ENCODE results near the gene PLXNA2. TPM values are rescaled to one million over a fixed set of nuclear protein-coding genes. Genes with fewer than 3 reads are reported as not detected.

PLXNA2 gene
- total and polyA plus RNA-seq, 2 experiments from 2014 or later, result 3.7 to 5.4 TPM

DNA sequence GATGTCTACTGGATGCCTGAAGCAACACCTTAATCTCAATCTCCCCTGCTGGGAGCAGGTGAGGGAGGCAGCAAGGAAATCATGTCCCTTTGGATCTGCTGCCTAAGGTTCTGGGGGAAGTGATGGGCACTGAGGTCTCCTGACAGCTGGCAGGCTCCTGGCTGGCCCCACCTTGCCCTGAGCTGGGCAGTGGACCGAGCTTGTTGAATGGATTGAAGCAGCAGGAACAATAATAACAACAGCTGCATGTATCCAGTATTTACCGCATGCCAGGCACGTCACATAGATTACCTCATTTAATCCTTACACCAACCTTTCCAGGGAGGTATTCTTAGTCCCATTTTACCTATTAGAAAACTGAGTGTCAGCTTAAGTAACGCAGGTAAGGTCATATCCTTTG is 133.9 kb downstream of the PLXNA2 start:
- TF ChIP-seq EZH2phosphoT487 (IDR thresholded peaks at IDR 0.05; ENCODE audit: insufficient read depth, low read depth), result no peak
- TF ChIP-seq EZH2 (IDR thresholded peaks at IDR 0.05; ENCODE audit: insufficient read depth, poor library complexity, severe bottlenecking), result no peak
- H3K4me1 ChIP-seq (ENCODE audit: insufficient read depth), result peaks cover 19% of the 10 kb centered on the region
- no peak overlapping the region for H3K4me3 ChIP-seq
- H4K20me1 ChIP-seq (ENCODE audit: insufficient read depth), result no peaks in the 10 kb centered on the region
- no peak overlapping the region for H3K4me2 ChIP-seq (ENCODE audit: unreplicated experiment)
- no peaks in the 10 kb centered on the region for H3K9me2 ChIP-seq (ENCODE audit: insufficient read depth)
- no peaks in the 10 kb centered on the region for H3K79me2 ChIP-seq (ENCODE audit: insufficient read depth)
- no peaks in the 10 kb centered on the region for H3K27me3 ChIP-seq (replicated peaks; ENCODE audit: insufficient read depth)
- H3K27ac ChIP-seq, result no peak overlapping the region
- H3K9me3 ChIP-seq (ENCODE audit: low read depth), result no peaks in the 10 kb centered on the region
- peaks cover 8% of the 10 kb centered on the region for H3F3A ChIP-seq (ENCODE audit: insufficient read depth)
- H3K36me3 ChIP-seq (ENCODE audit: low read depth), result no peaks in the 10 kb centered on the region
- H2AFZ ChIP-seq, result no peak overlapping the region
- in situ Hi-C loops (cut with MboI), result no loop called here
- no peak overlapping the region for H3K9ac ChIP-seq
- no peak for DNase-seq
- 96 to 100% methylated on average over 4 of the region's 4 CpGs for WGBS, 2 experiments (ENCODE audit: low coverage in 1 of 2, low lambda C conversion rate in 2 of 2, missing lambda C conversion rate in 2 of 2)

DNA sequence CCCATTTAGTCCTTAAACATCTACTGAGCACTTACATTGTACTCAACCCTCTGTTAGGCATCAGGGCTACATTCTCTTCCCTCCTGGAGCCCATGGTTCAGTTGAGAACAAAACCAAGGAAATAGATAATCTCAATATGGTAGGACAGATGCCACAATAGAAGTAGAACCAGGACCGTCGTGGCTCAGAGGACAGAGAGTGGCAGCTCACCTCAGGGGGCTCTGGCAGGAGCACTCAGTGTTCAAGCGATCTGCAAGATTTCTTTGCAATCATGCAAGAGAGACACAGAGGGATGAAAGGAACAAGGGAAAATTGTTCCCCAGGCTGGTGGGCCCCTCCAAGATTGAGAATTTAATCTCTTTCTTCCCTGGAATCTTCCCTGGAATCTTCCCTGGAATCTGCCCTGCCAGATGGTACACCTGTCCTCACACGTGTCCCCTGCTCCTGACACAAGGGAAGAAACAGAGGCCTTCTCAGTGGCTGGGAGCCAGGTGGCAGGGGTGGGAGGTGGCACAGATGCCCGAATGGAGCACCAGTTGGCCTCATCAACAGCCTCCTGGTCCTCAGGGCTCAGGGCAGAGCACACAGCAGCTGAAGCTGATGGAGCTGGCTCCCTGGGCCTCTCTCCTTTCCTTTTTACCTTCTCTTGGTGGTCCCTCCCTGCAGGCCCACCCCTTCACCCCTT is 135.4 kb downstream of the PLXNA2 start:
- Histone ChIP-seq H2AFZ (no peak overlapping the region), H3K79me2 (ENCODE audit: insufficient read depth) (no peaks in the 10 kb centered on the region), H3K36me3 (ENCODE audit: low read depth) (no peaks in the 10 kb centered on the region), H4K20me1 (ENCODE audit: insufficient read depth) (no peaks in the 10 kb centered on the region), H3K27me3 (replicated peaks; ENCODE audit: insufficient read depth) (no peaks in the 10 kb centered on the region), H3K9me2 (ENCODE audit: insufficient read depth) (no peaks in the 10 kb centered on the region), H3K27ac (peak overlapping the region; percentile 51; the same call in 1 of the 2 replicates), H3K4me2 (ENCODE audit: unreplicated experiment) (no peak overlapping the region), H3K9ac (no peak overlapping the region), H3K4me3 (no peak overlapping the region), H3K9me3 (ENCODE audit: low read depth) (no peaks in the 10 kb centered on the region), H3K4me1 (ENCODE audit: insufficient read depth) (peaks cover 19% of the 10 kb centered on the region), H3F3A (ENCODE audit: insufficient read depth) (peaks cover 8% of the 10 kb centered on the region)
- DNase-seq, result no peak
- WGBS, 2 experiments (ENCODE audit: low coverage in 1 of 2, low lambda C conversion rate in 2 of 2, missing lambda C conversion rate in 2 of 2), result 97 to 100% methylated on average over 5 of the region's 5 CpGs
- no peak for TF ChIP-seq EZH2phosphoT487 (IDR thresholded peaks at IDR 0.05; ENCODE audit: insufficient read depth, low read depth)
- no peak for TF ChIP-seq EZH2 (IDR thresholded peaks at IDR 0.05; ENCODE audit: insufficient read depth, poor library complexity, severe bottlenecking)
- in situ Hi-C loops (cut with MboI), result no loop called here

GRCh38 chr1:208108213-208108608 is 136.0 kb downstream of the PLXNA2 start:
- in situ Hi-C loops (cut with MboI), result no loop called here
- Histone ChIP-seq H2AFZ (no peak overlapping the region), H3K36me3 (ENCODE audit: low read depth) (no peaks in the 10 kb centered on the region), H3K4me1 (ENCODE audit: insufficient read depth) (peaks cover 19% of the 10 kb centered on the region), H3K9me2 (ENCODE audit: insufficient read depth) (no peaks in the 10 kb centered on the region), H3K79me2 (ENCODE audit: insufficient read depth) (no peaks in the 10 kb centered on the region), H3K27ac (peak overlapping the region; percentile 51), H3F3A (ENCODE audit: insufficient read depth) (peaks cover 8% of the 10 kb centered on the region), H3K27me3 (replicated peaks; ENCODE audit: insufficient read depth) (no peaks in the 10 kb centered on the region), H3K9ac (no peak overlapping the region), H3K4me3 (no peak overlapping the region), H4K20me1 (ENCODE audit: insufficient read depth) (no peaks in the 10 kb centered on the region), H3K4me2 (ENCODE audit: unreplicated experiment) (peak overlapping the region; percentile 29), H3K9me3 (ENCODE audit: low read depth) (no peaks in the 10 kb centered on the region)
- DNase-seq, result peak; percentile 72
- 94% methylated on average over 2 of the region's 2 CpGs for WGBS, 2 experiments (ENCODE audit: low coverage in 1 of 2, low lambda C conversion rate in 2 of 2, missing lambda C conversion rate in 2 of 2)
- TF ChIP-seq EZH2phosphoT487 (IDR thresholded peaks at IDR 0.05; ENCODE audit: insufficient read depth, low read depth), result no peak
- no peak for TF ChIP-seq EZH2 (IDR thresholded peaks at IDR 0.05; ENCODE audit: insufficient read depth, poor library complexity, severe bottlenecking)

DNA sequence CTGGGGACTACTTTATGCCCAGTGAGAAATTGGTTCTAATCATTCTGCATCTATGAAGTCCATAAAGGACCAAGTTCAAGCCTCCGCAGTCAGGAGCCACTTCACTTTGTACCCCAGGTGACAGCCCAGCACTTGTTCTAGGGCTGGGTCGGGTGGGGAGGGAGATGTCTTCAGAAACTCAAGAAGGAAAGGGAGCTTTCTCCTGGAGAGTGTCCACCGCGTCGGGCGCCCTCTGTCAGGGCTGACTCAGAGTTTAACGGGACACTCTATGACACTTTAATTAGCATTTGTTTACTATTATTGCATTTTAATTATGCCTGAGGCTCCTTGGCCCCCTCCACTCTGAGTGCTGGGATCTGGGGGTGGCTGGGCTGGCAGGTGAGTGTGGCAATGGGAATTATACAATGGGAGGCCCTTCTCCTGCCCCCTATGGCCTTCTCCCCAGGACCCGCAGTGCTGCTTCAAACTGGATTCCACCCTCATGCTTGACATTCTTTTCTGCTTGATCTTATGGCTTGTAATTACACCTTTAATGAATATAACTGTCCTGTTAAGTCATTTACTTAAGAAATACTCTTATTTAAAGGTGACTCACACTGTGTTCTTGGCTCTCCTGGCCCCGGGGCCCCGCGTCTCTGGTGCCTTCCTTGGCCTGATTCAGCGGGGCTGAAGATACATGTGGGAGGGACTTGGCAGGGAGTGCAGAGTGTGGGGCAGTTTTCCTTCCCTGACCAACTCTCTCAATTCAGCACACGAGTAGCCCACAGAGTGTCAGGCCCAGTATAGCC is 136.6 kb downstream of the PLXNA2 start:
- peaks cover 19% of the 10 kb centered on the region for H3K4me1 ChIP-seq (ENCODE audit: insufficient read depth)
- WGBS, 2 experiments (ENCODE audit: low coverage in 1 of 2, low lambda C conversion rate in 2 of 2, missing lambda C conversion rate in 2 of 2), result 26 to 28% methylated on average over 13 of the region's 13 CpGs
- no peaks in the 10 kb centered on the region for H3K9me2 ChIP-seq (ENCODE audit: insufficient read depth)
- no peaks in the 10 kb centered on the region for H3K36me3 ChIP-seq (ENCODE audit: low read depth)
- no peaks in the 10 kb centered on the region for H3K9me3 ChIP-seq (ENCODE audit: low read depth)
- H3K4me3 ChIP-seq, result peak overlapping the region; percentile 10; the same call in 1 of the 2 replicates
- peak; percentile 96 for DNase-seq
- H4K20me1 ChIP-seq (ENCODE audit: insufficient read depth), result no peaks in the 10 kb centered on the region
- TF ChIP-seq EZH2phosphoT487 (IDR thresholded peaks at IDR 0.05; ENCODE audit: insufficient read depth, low read depth), result no peak
- H3K4me2 ChIP-seq (ENCODE audit: unreplicated experiment), result peak overlapping the region; percentile 29
- no peak overlapping the region for H2AFZ ChIP-seq
- no peaks in the 10 kb centered on the region for H3K79me2 ChIP-seq (ENCODE audit: insufficient read depth)
- H3K27me3 ChIP-seq (replicated peaks; ENCODE audit: insufficient read depth), result no peaks in the 10 kb centered on the region
- no peak overlapping the region for H3K9ac ChIP-seq
- H3F3A ChIP-seq (ENCODE audit: insufficient read depth), result peaks cover 8% of the 10 kb centered on the region
- in situ Hi-C loops (cut with MboI), result no loop called here
- H3K27ac ChIP-seq, result peak overlapping the region; percentile 51
